Daoy (cell line): ENCODE data around the gene USP17L22. TPM values are rescaled to one million over a fixed set of nuclear protein-coding genes. Genes with fewer than 3 reads are reported as not detected.
"Not testable (repeated sequence)": the region's sequence is repeated elsewhere in the genome, so short reads cannot be mapped to it uniquely, and the experiment has no call there.

ENCODE experiments used
- DNase-seq: peaks from one replicate; pipeline ENCODE4 v3.0.0-alpha.2; 2015; ENCODE audit warnings: low read depth
- total RNA-seq: library from RNA; depleted of rRNA; stranded (reverse); fragments of >200 nt; shearing (Covaris generic); gene quantifications from 2 replicates; pipeline ENCODE4 v1.2.3, GENCODE V29; 2014; rRNA removed

Gene USP17L22
- total RNA-seq = not detected in 2 replicates

GRCh38 chr4:9267319-9267718, at the start of gene USP17L22:
USP17L22 (plus strand) TSS chr4:9267619; CDS start chr4:9267619, 0 bp downstream.
- DNase-seq = not testable (repeated sequence)

GRCh38 chr4:9219852-9220251, 47.6 kb upstream of the USP17L22 start, which contains the start of gene USP17L12:
USP17L12 (plus strand) TSS chr4:9220152; CDS start chr4:9220152, 0 bp downstream.
- not testable (repeated sequence) for DNase-seq

GRCh38 chr4:9224596-9224995, 42.8 kb upstream of the USP17L22 start, which contains the start of gene USP17L13:
USP17L13 (plus strand) TSS chr4:9224896; CDS start chr4:9224896, 0 bp downstream.
- not testable (repeated sequence) for DNase-seq

GRCh38 chr4:9230249-9230648, 37.2 kb upstream of the USP17L22 start:
- DNase-seq = not testable (repeated sequence)

- not testable (repeated sequence) for DNase-seq
Observed at GRCh38 chr4:9234085-9234484, 33.3 kb upstream of the USP17L22 start, which contains the start of gene USP17L15. USP17L15 (plus strand) TSS chr4:9234385; CDS start chr4:9234385, 0 bp downstream.

- peak; percentile 1 for DNase-seq
Observed at GRCh38 chr4:9238461-9238860, 29.0 kb upstream of the USP17L22 start.

GRCh38 chr4:9243579-9243978, 23.8 kb upstream of the USP17L22 start, which contains the start of gene USP17L17:
USP17L17 (plus strand) TSS chr4:9243879; CDS start chr4:9243879, 0 bp downstream.
- not testable (repeated sequence) for DNase-seq

- peak; percentile 2 for DNase-seq
Observed at GRCh38 chr4:9247953-9248680, 19.3 kb upstream of the USP17L22 start, which contains the start of gene USP17L18. USP17L18 (plus strand) TSS chr4:9248630; CDS start chr4:9248630, 0 bp downstream.

- not testable (repeated sequence) for DNase-seq
Observed at GRCh38 chr4:9253078-9253477, 14.3 kb upstream of the USP17L22 start, which contains the start of gene USP17L19. USP17L19 (plus strand) TSS chr4:9253378; CDS start chr4:9253378, 0 bp downstream.

- DNase-seq = not testable (repeated sequence)
Observed at GRCh38 chr4:9257824-9258223, 9.6 kb upstream of the USP17L22 start, which contains the start of gene USP17L20. USP17L20 (plus strand) TSS chr4:9258124; CDS start chr4:9258124, 0 bp downstream.

GRCh38 chr4:9262572-9262971, 4.8 kb upstream of the USP17L22 start, which contains the start of gene USP17L21:
USP17L21 (plus strand) TSS chr4:9262872; CDS start chr4:9262872, 0 bp downstream.
- DNase-seq = not testable (repeated sequence)

GRCh38 chr4:9271719-9272118, 4.3 kb downstream of the USP17L22 start:
- DNase-seq = not testable (repeated sequence)

Other genes starting within 250 kb of the USP17L22 start
- not detected in 2 replicates for gene FAM90A26, start 97.2 kb upstream of the USP17L22 start, total RNA-seq
- not detected in 2 replicates for gene USP17L10, start 57.0 kb upstream of the USP17L22 start, total RNA-seq
- gene USP17L11, start 52.2 kb upstream of the USP17L22 start, total RNA-seq = not detected in 2 replicates
- not detected in 2 replicates for gene USP17L12, start 47.5 kb upstream of the USP17L22 start, total RNA-seq
- not detected in 2 replicates for gene USP17L13, start 42.7 kb upstream of the USP17L22 start, total RNA-seq
- 0.34 TPM in 1 of 2 replicates, not detected in the other for gene USP17L15, start 33.2 kb upstream of the USP17L22 start, total RNA-seq
- gene USP17L17, start 23.7 kb upstream of the USP17L22 start, total RNA-seq = not detected in 2 replicates
- gene USP17L18, start 19.0 kb upstream of the USP17L22 start, total RNA-seq = not detected in 2 replicates
- gene USP17L19, start 14.2 kb upstream of the USP17L22 start, total RNA-seq = not detected in 2 replicates
- not detected in 2 replicates for gene USP17L20, start 9.5 kb upstream of the USP17L22 start, total RNA-seq
- gene USP17L21, start 4.7 kb upstream of the USP17L22 start, total RNA-seq = not detected in 2 replicates
- gene USP17L24, start 57.5 kb downstream of the USP17L22 start, total RNA-seq = not detected in 2 replicates
- gene USP17L25, start 62.3 kb downstream of the USP17L22 start, total RNA-seq = not detected in 2 replicates
- gene USP17L26, start 67.0 kb downstream of the USP17L22 start, total RNA-seq = not detected in 2 replicates
- not detected in 2 replicates for gene USP17L5, start 71.8 kb downstream of the USP17L22 start, total RNA-seq
- gene USP17L27, start 76.5 kb downstream of the USP17L22 start, total RNA-seq = not detected in 2 replicates
- not detected in 2 replicates for gene USP17L28, start 81.3 kb downstream of the USP17L22 start, total RNA-seq
- gene USP17L29, start 86.0 kb downstream of the USP17L22 start, total RNA-seq = not detected in 2 replicates
- gene USP17L30, start 95.5 kb downstream of the USP17L22 start, total RNA-seq = not detected in 2 replicates
- gene DEFB131A, start 176.8 kb downstream of the USP17L22 start, total RNA-seq = not detected in 2 replicates